ENCODE data around the gene MYZAP. TPM values are rescaled to one million over a fixed set of nuclear protein-coding genes. Genes with fewer than 3 reads are reported as not detected.

The MYZAP gene
- total and polyA plus RNA-seq, 2 of the 8 experiments (the other 6 are each of a cell fraction or from before 2014, with no cell fraction given) = 0.41 to 0.65 TPM

GRCh38 chr15:57662802-57663201 is 71.1 kb downstream of the MYZAP start:
- Histone ChIP-seq H3K4ac (replicated peaks; ENCODE audit: insufficient read length, low read depth, low read length) (no peak overlapping the region), H4K20me1 (replicated peaks in 1 of 2; ENCODE audit: control insufficient read depth in 1 of 2, insufficient read depth in 2 of 2, low read length in 2 of 2) (no peaks in the 10 kb centered on the region), H2BK5ac (ENCODE audit: low read depth, low read length) (no peak overlapping the region), H3K18ac (ENCODE audit: extremely low read depth, low read length) (no peak overlapping the region), H3K4me1 (replicated peaks in 1 of 4; ENCODE audit: control insufficient read depth in 3 of 4, insufficient read depth in 4 of 4, low read length in 3 of 4) (no peaks in the 10 kb centered on the region), H3K27ac (ENCODE audit: low read depth, low read length) (no peak overlapping the region), H4K91ac (replicated peaks; ENCODE audit: insufficient read length, low read length) (no peak overlapping the region), H3K36me3 (ENCODE audit: control insufficient read depth in 2 of 4, insufficient read depth in 4 of 4, low read length in 3 of 4) (no peaks in the 10 kb centered on the region), H3K4me2 (ENCODE audit: insufficient read depth in 1 of 2, low read depth in 2 of 2, low read length in 2 of 2) (no peak overlapping the region), H3K4me3 (ENCODE audit: extremely low read depth in 1 of 4, insufficient read depth in 2 of 4, low read depth in 3 of 4, low read length in 4 of 4) (no peak overlapping the region), H3K9ac (replicated peaks in 1 of 4; ENCODE audit: extremely low read depth in 1 of 4, low read depth in 3 of 4, low read length in 3 of 4) (no peak overlapping the region), H3K79me1 (ENCODE audit: low read depth, low read length) (no peaks in the 10 kb centered on the region), H3K23ac (ENCODE audit: insufficient read length) (no peak overlapping the region), H3K79me2 (ENCODE audit: control insufficient read depth in 1 of 2, insufficient read depth in 2 of 2, low read length in 2 of 2) (no peaks in the 10 kb centered on the region), H3K56ac (replicated peaks; ENCODE audit: insufficient read length, low read depth, low read length) (no peak overlapping the region), H4K5ac (ENCODE audit: insufficient read length, low read depth, low read length) (no peak overlapping the region), H2BK15ac (ENCODE audit: low read length) (no peak overlapping the region), H3K23me2 (ENCODE audit: low read depth, low read length) (no peaks in the 10 kb centered on the region), H2BK12ac (ENCODE audit: low read depth, low read length) (no peak overlapping the region), H2AK5ac (ENCODE audit: low read depth, low read length) (no peak overlapping the region), H2AFZ (ENCODE audit: low read length) (no peak overlapping the region), H3K9me3 (ENCODE audit: insufficient read depth in 2 of 2, low read depth in 1 of 2, low read length in 1 of 2) (no peaks in the 10 kb centered on the region), H3K27me3 (replicated peaks in 1 of 4; ENCODE audit: control insufficient read depth in 3 of 4, extremely low read depth in 1 of 4, insufficient read depth in 3 of 4, low read length in 3 of 4) (no peaks in the 10 kb centered on the region), H2BK20ac (ENCODE audit: low read length) (no peak overlapping the region), H3K14ac (ENCODE audit: insufficient read length) (no peak overlapping the region), H4K8ac (ENCODE audit: extremely low read depth, insufficient read depth, low read length) (no peak overlapping the region), H2BK120ac (replicated peaks; ENCODE audit: low read depth, low read length) (no peak overlapping the region)
- DNase-seq (ENCODE audit: low read depth in 1 of 2, low spot score in 2 of 2) (no peak), FAIRE-seq (no peak)
- TF ChIP-seq SIN3A (conservative IDR thresholded peaks at IDR 0.05 in 1 of 2, IDR thresholded peaks at IDR 0.05 in 1 of 2; ENCODE audit: low read depth in 1 of 2, low read length in 2 of 2) = no peak
- TF ChIP-seq ATF3 (IDR thresholded peaks at IDR 0.05; ENCODE audit: insufficient read depth, low read depth, low read length) = no peak
- TF ChIP-seq TAF7 (optimal IDR thresholded peaks at IDR 0.05; ENCODE audit: borderline replicate concordance, low read depth, low read length) = no peak
- WGBS, 2 experiments (ENCODE audit: extremely low coverage in 1 of 2, insufficient coverage in 1 of 2, insufficient read length in 1 of 2, insufficient replicate concordance in 2 of 2, low coverage in 1 of 2, low lambda C conversion rate in 2 of 2, missing lambda C conversion rate in 1 of 2) = 60% methylated on average over 1 of the region's 1 CpG; no CpG with 5 or more reads in 1 of the 2 experiments
- ChIA-PET CTCF (ENCODE audit: partially characterized antibody) (interaction anchor here (0.8 to 3.2 kb wide), 6 partner anchors 7 to 128 kb away, joined by 3 to 24 read pairs (median 4); no protein-coding TSS in a partner anchor), POLR2A (ENCODE audit: partially characterized antibody) (no interaction called here)

Measured in H1 (cell line).